Activated CD4-positive, alpha-beta T cell treated with anti-CD3 and anti-CD28 coated beads, Interleukin-2, amount 50 U/mL, for 16 hours (primary cell): ENCODE measurements around the gene MAML2.
A peak's percentile ranks its signal among the peaks of the same experiment; 100 is the strongest.

Experiments used
- DNase-seq: peaks from one replicate; pipeline ENCODE4 v3.0.0-alpha.2; 2020

MAML2 gene

DNA sequence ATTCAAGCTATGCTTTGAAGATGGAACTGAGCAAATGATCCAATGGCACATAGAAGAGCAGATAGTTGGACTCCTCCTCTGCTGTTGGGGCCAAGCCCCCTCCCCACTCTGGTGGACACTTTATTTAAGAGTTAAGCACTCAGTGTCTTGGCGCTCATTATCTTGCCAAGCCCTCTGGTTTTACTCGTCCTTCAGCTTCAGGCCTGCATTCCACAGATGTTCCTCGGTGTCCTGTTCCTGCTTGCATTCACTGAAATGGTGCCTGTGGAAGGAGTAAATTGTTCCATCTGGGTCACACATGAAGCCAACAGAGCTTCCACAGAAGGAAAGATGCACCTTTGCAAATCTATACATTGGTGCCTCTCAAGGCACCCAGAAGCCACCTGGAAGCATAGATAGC is 26.1 kb downstream of the MAML2 start:
- no peak for DNase-seq

DNA sequence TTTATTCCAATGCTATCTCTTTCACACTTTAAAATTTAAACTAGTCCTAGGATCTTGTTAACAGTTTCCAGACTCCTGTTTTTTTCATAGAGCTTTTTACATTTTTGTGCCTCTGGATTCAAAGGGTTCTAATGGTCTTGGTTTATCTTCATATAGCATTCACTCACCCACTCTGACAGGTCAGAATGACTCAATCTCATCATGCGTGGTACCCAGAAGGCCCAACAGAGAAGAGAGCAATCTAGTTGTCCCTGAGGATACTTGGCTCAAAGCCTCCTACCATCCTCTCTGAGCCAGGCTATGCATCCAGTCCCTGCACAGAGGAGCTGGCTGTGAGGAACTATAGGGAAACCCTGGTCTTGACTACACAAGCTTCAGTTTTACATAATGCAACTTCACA is 27.5 kb downstream of the MAML2 start:
- no peak for DNase-seq

- no peak for DNase-seq
These were observed 28.5 kb downstream of the MAML2 start for GRCh38 chr11:96314326-96315020.

DNA sequence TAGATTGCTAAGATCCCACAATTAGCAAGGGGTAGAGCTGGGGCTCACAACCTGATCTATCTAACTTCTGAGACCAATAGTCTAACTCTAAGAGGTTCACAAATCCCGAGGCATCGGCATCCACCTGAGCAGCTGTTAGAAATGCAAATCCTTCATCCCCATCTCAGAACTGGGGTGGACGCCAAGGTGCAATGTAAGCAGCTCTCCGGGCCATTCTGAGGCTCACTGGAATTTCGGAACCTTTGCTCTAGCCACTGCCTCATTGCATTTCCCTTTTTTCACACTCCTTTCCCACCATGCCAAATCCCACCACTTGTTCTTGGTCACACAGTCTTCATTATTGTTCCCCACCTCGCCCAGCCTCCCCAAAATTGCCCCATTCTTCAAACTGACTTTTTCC is 29.8 kb downstream of the MAML2 start:
- no peak for DNase-seq

GRCh38 chr11:96311120-96311568 is 31.9 kb downstream of the MAML2 start:
- no peak for DNase-seq

- no peak for DNase-seq
These were observed 32.8 kb downstream of the MAML2 start for GRCh38 chr11:96310236-96310635.

GRCh38 chr11:96309643-96310017 is 33.4 kb downstream of the MAML2 start:
- no peak for DNase-seq

DNA sequence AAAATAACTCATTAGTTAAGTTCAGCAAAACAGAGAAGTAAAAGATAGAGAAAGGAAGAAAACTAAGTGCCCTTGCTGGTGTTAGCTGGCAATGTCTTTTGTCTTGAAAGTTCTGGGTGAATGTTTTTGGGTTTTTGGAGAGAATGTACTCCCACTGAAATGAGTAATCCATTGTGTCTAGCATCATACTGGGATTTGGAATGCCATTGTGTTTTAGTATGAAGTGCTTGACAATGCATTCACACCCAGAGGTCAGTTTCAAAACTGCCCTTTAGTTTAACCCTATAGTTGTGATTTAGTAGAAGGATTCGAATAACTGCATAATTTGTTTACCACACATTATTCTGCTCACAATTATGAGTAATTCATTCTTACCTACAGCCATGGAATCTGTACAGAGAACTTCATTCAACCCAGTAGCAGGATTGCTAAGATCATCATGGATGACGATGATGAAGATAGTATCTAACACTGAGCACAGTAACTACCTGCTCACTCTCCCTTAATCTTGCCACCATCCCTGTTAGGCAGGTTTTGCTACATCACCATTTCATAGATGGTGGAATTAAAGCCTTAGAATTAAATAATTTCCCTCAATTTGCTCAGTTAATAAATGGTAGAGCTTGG is 33.9 kb downstream of the MAML2 start:
- no peak for DNase-seq

DNA sequence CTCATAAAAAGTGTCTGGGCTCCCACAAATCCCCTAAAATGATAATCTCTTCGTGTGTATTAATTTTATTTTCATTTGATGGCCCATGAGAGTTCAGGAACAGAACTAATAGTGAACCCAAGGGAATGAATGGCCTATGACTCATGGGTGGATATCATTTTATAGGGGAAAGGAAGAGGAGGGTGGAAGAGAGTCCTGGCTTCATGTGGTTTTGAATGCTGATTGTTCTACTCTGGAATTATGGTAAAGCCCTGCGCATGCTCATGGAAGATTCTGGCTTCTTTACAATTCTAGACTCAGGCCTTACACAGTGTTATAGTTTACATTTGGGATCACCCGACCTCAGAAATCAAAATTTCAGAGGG is 35.2 kb downstream of the MAML2 start:
- DNase-seq: no peak

DNA sequence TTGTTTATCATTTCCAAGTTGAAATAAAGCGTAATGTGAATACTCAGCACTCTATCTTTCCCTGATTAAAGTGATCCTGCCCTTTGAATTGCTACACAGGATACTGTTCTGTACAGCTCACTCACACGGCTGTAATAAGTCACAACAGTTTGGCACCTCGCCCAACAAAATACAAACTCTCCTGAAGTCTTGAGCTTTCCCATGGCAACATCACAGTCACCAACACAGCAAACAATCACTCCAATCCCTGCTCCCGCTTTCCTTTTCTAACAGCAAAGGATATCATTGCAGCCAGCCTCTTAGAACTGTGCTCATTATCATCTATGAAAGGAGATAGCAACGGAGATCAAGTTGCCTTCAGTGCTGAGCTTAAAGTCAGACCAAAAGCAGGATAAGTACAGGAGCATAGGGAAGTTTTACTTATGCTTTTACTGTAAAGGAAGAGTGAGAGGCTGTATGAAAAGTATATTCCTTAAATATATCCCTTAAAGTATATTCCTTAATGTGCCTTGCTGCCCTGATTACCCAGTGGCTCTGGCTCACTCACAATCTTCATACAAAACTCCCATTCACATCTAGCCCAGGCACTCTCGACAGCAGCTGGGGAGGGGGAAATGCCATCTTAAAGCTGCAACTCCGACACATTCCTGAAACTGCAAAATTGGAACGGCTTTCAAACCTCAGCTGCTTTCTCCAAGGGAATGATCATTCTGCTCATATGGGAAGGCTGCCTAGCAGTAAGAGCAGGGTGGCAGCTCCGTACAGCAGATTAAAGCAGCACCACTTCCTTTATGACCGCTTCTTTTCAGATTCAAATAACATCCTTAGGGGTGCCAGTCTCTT is 35.8 kb downstream of the MAML2 start:
- no peak for DNase-seq

GRCh38 chr11:96306600-96306932 is 36.4 kb downstream of the MAML2 start:
- DNase-seq: no peak

DNA sequence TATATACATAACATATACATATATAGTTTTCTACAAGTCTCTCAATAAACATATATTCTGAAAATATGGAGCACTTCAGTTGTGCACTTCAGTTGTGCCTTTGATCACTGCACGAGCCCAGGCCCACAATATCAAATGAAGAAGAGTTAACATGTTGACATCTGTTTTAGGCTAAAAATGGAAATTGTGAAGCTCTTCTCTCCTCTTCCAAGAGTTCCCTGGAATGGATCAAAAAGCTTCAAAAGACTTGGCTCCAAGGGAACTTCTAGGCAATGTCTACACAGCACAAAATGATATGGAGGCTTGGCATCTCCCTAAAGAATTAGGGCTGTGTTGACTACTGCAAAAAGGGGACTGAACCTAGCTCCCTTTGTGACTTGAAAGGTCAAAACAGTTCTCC is 36.9 kb downstream of the MAML2 start:
- no peak for DNase-seq

DNA sequence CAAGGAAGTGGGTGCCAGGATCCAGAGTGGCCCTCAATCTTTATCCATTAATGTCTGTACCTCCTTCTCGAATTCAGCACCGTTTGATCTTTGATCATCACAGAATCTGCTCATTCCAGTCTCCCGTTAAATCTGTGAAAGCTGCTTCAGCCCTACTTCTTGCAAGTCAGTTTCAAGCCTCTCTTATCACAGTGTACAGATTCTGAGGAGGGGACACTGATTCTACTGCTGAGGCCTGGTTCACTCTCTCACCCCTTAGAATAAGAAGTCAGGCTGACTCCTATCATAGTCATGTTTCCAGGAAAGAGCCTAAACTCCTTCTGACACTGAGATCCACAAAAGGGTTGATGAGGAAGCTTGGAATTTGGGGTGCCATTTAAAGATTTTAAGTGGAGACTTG is 39.0 kb downstream of the MAML2 start:
- no peak for DNase-seq

- DNase-seq: no peak
These were observed 39.9 kb downstream of the MAML2 start for GRCh38 chr11:96303064-96303463.

- no peak for DNase-seq
These were observed 41.2 kb downstream of the MAML2 start for GRCh38 chr11:96301818-96302217.

DNA sequence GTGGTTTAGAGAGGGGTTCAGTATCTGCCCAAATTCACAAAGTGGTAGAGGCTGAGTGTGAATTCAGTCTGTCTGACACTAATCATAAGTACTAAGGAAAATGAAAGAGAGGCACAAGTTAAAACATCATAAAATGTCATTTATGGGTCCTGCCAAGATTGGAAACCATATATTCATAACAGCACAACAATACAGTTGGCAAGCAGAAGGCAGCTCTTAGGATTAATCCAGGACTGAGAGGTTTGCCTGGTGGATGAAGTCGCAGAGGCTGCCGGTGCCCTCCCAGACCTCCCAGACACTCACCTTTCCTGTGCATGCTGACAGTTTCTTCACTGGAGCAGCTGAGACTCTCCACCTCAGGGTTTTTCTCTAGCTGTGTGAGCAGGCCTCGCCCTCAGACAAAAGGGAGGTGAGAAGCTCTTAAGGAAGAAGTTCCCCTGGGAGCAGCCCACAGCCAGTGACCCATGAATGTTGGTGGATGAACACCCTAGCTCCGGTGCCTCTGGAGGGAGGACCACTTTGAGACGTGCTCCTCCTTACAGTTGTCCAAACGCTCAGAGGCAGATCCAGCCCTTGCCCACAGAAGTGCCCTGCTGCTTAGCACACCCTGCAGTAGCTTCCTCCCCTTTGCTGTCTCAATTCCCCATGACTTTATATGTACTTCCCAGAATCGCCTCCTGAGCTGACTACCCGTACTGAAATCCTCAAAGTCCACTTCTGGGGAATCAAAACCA is 43.7 kb downstream of the MAML2 start:
- DNase-seq: no peak

DNA sequence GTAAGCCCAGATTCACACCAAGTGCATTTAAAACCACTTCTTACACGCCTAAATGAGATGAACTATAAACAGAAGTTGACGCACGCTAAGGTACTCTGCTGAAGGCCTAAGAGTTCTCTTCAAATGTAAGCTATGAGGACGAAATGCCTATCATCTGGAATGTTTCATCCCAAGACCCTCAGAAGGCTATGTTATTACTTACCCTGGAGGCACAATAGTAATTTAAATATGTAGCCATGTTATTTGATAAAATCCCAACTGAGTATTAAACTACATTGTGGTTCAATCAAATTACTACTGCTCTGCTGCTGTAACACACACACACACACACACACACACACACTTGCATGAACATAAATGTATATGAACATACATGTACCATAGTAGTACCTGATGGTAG is 47.6 kb downstream of the MAML2 start:
- no peak for DNase-seq

- DNase-seq: no peak
These were observed 48.7 kb downstream of the MAML2 start for GRCh38 chr11:96294289-96294688.

DNA sequence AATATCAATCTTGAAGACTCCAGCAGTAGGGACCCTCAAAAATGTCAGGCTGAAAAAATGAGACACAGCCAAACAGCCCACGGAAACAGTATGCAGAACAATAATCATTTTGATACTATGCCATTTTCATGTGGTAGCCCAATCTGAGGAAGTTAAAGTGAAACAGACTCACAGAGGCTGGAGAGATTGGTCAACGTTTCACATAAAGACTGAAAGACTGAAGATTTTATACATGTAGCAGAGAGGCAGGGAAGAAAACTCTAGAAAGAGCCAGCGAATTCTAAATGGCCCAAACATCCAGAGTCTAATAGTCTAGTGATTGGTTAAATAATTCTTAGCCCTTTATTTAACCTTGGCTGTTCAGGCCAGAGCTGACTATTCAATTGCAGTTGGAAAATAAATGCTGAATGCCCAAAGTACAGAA is 49.4 kb downstream of the MAML2 start:
- DNase-seq: peak; percentile 74

GRCh38 chr11:96293109-96293508 is 49.9 kb downstream of the MAML2 start:
- DNase-seq: no peak

GRCh38 chr11:96292291-96293010 is 50.5 kb downstream of the MAML2 start:
- DNase-seq: no peak

GRCh38 chr11:96290631-96291030 is 52.4 kb downstream of the MAML2 start:
- DNase-seq: no peak

DNA sequence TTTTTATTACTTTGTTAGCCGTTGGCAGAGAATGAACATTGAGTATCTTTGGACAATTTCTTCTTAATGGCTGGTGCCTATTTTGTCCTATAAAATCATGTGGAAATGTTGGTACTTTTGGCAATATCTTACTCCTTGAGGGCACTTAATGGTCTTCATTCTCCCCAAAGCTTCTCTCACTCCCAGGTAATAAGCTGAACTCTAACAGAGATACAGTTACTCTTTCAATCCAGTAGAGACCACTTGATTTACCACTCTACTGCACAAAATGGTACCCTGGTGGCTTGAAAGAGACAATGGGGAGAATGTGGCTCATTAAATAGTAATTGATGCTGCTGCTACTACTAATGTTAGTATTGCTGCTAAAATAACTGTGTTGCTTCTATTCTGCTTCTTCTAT is 53.0 kb downstream of the MAML2 start:
- no peak for DNase-seq
